Hepatocyte (in vitro differentiated cells): Measurements from ENCODE around the gene LRRC14B. TPM values are rescaled to one million over a fixed set of nuclear protein-coding genes. Genes with fewer than 3 reads are reported as not detected.

Experiments used
- DNase-seq: peaks from one replicate; pipeline ENCODE4 v3.0.0-alpha.2; 2016; ENCODE audit warnings: low spot score
- H2AFZ ChIP-seq: fragments of 200-600 bp; sonication (generic); 2 replicates; pipeline ENCODE4 v1.6.0; 2016; ENCODE audit warnings: antibody characterized with exemption, mild to moderate bottlenecking
- H3K27ac ChIP-seq: fragments of 200-600 bp; sonication (generic); 2 replicates; pipeline ENCODE4 v1.5.1; 2016; ENCODE audit warnings: mild to moderate bottlenecking
- H3K27me3 ChIP-seq: fragments of 200-600 bp; sonication (generic); 2 replicates; pipeline ENCODE4 v1.6.1; 2016
- H3K36me3 ChIP-seq: fragments of 200-600 bp; sonication (generic); replicated peaks from 2 replicates; pipeline ENCODE4 v1.5.1; 2016; ENCODE audit warnings: low read depth; ENCODE audit not compliant: insufficient read depth
- H3K4me1 ChIP-seq: fragments of 200-600 bp; sonication (generic); 2 replicates; pipeline ENCODE4 v1.5.1; 2016; ENCODE audit warnings: mild to moderate bottlenecking, moderate library complexity; ENCODE audit not compliant: insufficient read depth
- H3K4me2 ChIP-seq: fragments of 200-600 bp; sonication (generic); 2 replicates; pipeline ENCODE4 v1.6.0; 2016
- H3K4me3 ChIP-seq: fragments of 200-600 bp; sonication (generic); 2 replicates; pipeline ENCODE4 v1.5.1; 2016; ENCODE audit warnings: mild to moderate bottlenecking
- H3K79me2 ChIP-seq: fragments of 200-600 bp; sonication (generic); 2 replicates; pipeline ENCODE4 v1.6.0; 2017; ENCODE audit warnings: mild to moderate bottlenecking
- H3K9me2 ChIP-seq: fragments of 200-600 bp; sonication (generic); replicated peaks from 2 replicates; pipeline ENCODE4 v1.6.0; 2017; ENCODE audit warnings: mild to moderate bottlenecking; ENCODE audit not compliant: insufficient read depth
- H3K9me3 ChIP-seq: fragments of 200-600 bp; sonication (generic); 2 replicates; pipeline ENCODE4 v1.5.1; 2016; ENCODE audit warnings: low read depth, mild to moderate bottlenecking
- H4K20me1 ChIP-seq: fragments of 200-600 bp; sonication (generic); 2 replicates; pipeline ENCODE4 v1.6.0; 2016; ENCODE audit warnings: mild to moderate bottlenecking; ENCODE audit not compliant: insufficient read depth, poor library complexity, severe bottlenecking
- EZH2 ChIP-seq: fragments of 200-600 bp; sonication (generic); IDR thresholded peaks from 2 replicates; pipeline ENCODE4 v1.6.1; 2016; ENCODE audit warnings: antibody characterized with exemption, mild to moderate bottlenecking, borderline replicate concordance
- EZH2phosphoT487 ChIP-seq: fragments of 200-600 bp; sonication (generic); IDR thresholded peaks from one replicate; pipeline ENCODE4 v1.6.1; 2018; ENCODE audit warnings: antibody characterized with exemption, mild to moderate bottlenecking, low read depth, moderate library complexity; ENCODE audit not compliant: unreplicated experiment, severe bottlenecking
- WGBS: methylation state at CpG from one replicate; pipeline ENCODE4 v1.1.6; 2016; ENCODE audit warnings: low lambda C conversion rate; ENCODE audit errors: missing lambda C conversion rate; 5-methylcytosine and 5-hydroxymethylcytosine counted together
- polyA plus RNA-seq: library from polyadenylated mRNA; unstranded; fragments of >200 nt; fragmentation: Nextera tagmentation; extraction: Ambion mirVana; gene quantifications from 2 replicates; pipeline ENCODE4 v1.2.1, GENCODE V29; 2016
- total RNA-seq: library from RNA; depleted of rRNA; stranded (reverse); fragments of >200 nt; gene quantifications from 2 replicates; pipeline ENCODE4 v1.2.3, GENCODE V29; 2014
- TF ChIP-seq, protein P1 (sequence below): fragments of 200-600 bp; sonication (generic); IDR thresholded peaks from 2 replicates; pipeline ENCODE4 v1.5.1; 2016; ENCODE audit warnings: antibody characterized with exemption, mild to moderate bottlenecking; ENCODE audit not compliant: poor library complexity

LRRC14B gene
- total and polyA plus RNA-seq, 2 experiments from 2014 or later, result 0.18 TPM; not detected in 1

DNA sequence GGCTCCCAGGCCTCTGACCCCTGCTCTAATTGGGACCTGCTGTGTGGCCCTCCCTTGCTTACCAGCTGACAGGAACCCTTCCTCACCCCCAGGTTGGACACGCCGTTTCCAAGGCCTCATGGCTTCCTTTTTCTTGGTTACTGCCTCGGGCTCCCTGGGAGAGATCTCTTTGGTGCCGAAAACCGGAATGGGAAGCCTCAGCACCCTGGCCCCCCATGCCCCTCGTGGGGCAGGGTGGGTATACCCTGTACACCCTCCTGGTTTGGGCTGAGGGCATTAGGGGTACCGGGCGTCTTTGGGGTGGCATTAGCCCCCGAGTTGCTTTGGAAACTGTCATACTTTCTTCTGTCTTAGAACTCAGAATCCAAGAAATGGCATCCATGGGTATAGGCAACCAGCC, 10.1 kb upstream of the LRRC14B start:
- Histone ChIP-seq H3K36me3 (no peaks in the 10 kb centered on the region), H3K79me2 (no peaks in the 10 kb centered on the region), H2AFZ (no peak overlapping the region), H3K9me2 (no peaks in the 10 kb centered on the region), H4K20me1 (no peaks in the 10 kb centered on the region), H3K27ac (no peak overlapping the region), H3K9me3 (no peaks in the 10 kb centered on the region), H3K4me3 (no peak overlapping the region), H3K4me1 (no peaks in the 10 kb centered on the region), H3K27me3 (no peaks in the 10 kb centered on the region), H3K4me2 (no peak overlapping the region)
- no peak for DNase-seq
- TF ChIP-seq, protein P1, sequence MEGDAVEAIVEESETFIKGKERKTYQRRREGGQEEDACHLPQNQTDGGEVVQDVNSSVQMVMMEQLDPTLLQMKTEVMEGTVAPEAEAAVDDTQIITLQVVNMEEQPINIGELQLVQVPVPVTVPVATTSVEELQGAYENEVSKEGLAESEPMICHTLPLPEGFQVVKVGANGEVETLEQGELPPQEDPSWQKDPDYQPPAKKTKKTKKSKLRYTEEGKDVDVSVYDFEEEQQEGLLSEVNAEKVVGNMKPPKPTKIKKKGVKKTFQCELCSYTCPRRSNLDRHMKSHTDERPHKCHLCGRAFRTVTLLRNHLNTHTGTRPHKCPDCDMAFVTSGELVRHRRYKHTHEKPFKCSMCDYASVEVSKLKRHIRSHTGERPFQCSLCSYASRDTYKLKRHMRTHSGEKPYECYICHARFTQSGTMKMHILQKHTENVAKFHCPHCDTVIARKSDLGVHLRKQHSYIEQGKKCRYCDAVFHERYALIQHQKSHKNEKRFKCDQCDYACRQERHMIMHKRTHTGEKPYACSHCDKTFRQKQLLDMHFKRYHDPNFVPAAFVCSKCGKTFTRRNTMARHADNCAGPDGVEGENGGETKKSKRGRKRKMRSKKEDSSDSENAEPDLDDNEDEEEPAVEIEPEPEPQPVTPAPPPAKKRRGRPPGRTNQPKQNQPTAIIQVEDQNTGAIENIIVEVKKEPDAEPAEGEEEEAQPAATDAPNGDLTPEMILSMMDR, result no peak
- TF ChIP-seq EZH2, result no peak
- no peak for TF ChIP-seq EZH2phosphoT487
- 96% methylated on average over 9 of the region's 9 CpGs for WGBS

DNA sequence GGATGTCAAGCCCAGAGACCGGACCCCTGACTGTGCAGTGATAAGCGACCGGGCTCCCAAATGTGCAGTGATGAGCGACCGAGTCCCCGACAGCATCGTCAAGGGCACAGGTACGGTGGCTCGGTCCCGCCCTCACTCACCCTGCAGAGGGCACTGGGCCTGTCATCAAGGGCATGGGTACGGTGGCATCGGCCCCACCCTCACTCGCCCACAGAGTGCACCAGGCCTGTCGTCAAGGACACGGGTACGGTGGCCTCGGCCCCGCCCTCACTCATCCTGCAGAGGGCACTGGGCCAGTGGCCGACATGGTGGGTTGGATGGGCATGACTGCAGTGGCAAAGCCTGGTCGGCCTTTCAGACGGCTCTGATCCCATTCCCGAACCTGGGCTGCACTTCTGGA, 9.7 kb upstream of the LRRC14B start:
- H3K4me1 ChIP-seq, result no peaks in the 10 kb centered on the region
- 96% methylated on average over 22 of the region's 22 CpGs for WGBS
- H3K27me3 ChIP-seq, result no peaks in the 10 kb centered on the region
- H3K27ac ChIP-seq, result no peak overlapping the region
- H4K20me1 ChIP-seq, result no peaks in the 10 kb centered on the region
- TF ChIP-seq EZH2phosphoT487 (no peak), EZH2 (no peak)
- TF ChIP-seq, protein P1, result no peak
- no peaks in the 10 kb centered on the region for H3K9me3 ChIP-seq
- no peaks in the 10 kb centered on the region for H3K9me2 ChIP-seq
- DNase-seq, result no peak
- no peak overlapping the region for H3K4me2 ChIP-seq
- no peak overlapping the region for H2AFZ ChIP-seq
- no peaks in the 10 kb centered on the region for H3K36me3 ChIP-seq
- H3K4me3 ChIP-seq, result no peak overlapping the region
- no peaks in the 10 kb centered on the region for H3K79me2 ChIP-seq

DNA sequence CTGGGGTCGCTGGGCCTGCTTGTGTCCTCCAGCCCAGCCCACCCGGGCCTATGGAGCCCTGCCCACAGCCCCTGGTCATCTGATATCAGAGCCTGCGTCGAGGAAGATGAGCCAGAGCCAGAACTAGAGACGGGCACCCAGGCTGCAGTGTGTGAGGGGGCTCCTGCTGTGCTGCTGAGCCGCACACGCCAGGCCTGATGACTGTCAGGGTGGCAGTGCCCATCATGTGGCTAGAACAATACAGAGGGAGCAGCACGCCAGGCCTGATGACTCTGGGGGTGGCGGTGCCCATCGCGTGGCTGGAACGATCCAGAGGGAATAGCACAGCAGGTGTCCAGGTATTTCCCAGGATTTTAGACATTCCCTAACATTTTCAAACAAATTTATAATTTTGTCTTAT, 9.2 kb upstream of the LRRC14B start:
- H3K4me2 ChIP-seq, result no peak overlapping the region

More for the DNA sequence above, 9.2 kb upstream of the LRRC14B start:
- Histone ChIP-seq H3K9me3 (no peaks in the 10 kb centered on the region), H3K9me2 (no peaks in the 10 kb centered on the region), H2AFZ (no peak overlapping the region), H3K79me2 (no peaks in the 10 kb centered on the region), H3K27ac (no peak overlapping the region), H4K20me1 (no peaks in the 10 kb centered on the region), H3K4me3 (no peak overlapping the region), H3K36me3 (no peaks in the 10 kb centered on the region), H3K27me3 (no peaks in the 10 kb centered on the region), H3K4me1 (no peaks in the 10 kb centered on the region)
- TF ChIP-seq EZH2phosphoT487 (no peak), EZH2 (no peak)
- TF ChIP-seq, protein P1, result no peak
- whole genome bisulfite sequencing, result 93% methylated on average over 12 of the region's 12 CpGs
- DNase-seq, result no peak
